Mucosa of rectum (tissue), 2 donors: Measurements from ENCODE around the gene FARP1.

ENCODE experiments used
- H3K27ac ChIP-seq, 2 donors: one replicate each; pipeline ENCODE4 v1.7.0; 2013; ENCODE audit warnings: inconsistent platforms in 2 of 2, low read depth in 2 of 2, low read length in 2 of 2
- H3K27me3 ChIP-seq, 2 donors: one replicate each; pipeline ENCODE4 v1.7.0; 2013; ENCODE audit warnings: low read length in 2 of 2; ENCODE audit not compliant: control insufficient read depth in 2 of 2, insufficient read depth in 2 of 2
- H3K36me3 ChIP-seq, 2 donors: one replicate each; pipeline ENCODE4 v1.7.0; 2013; ENCODE audit warnings: low read length in 2 of 2; ENCODE audit not compliant: control insufficient read depth in 2 of 2, insufficient read depth in 2 of 2
- H3K4me1 ChIP-seq, 2 donors: one replicate each; pipeline ENCODE4 v1.7.0; 2013; ENCODE audit warnings: low read length in 2 of 2, mild to moderate bottlenecking in 1 of 2; ENCODE audit not compliant: control insufficient read depth in 2 of 2, insufficient read depth in 2 of 2
- H3K4me3 ChIP-seq, 2 donors: one replicate each; pipeline ENCODE4 v1.7.0; 2013; ENCODE audit warnings: low read length in 2 of 2
- H3K9ac ChIP-seq, 2 donors: one replicate each; pipeline ENCODE4 v1.7.0; 2013; ENCODE audit warnings: low read length in 2 of 2, low read depth in 1 of 2, mild to moderate bottlenecking in 1 of 2
- H3K9me3 ChIP-seq, 2 donors: one replicate each; pipeline ENCODE4 v1.7.0; 2013; ENCODE audit warnings: low read length in 2 of 2; ENCODE audit not compliant: control insufficient read depth in 2 of 2
- donor health status: healthy.
- donor health status: Normal muscosa, but diverticular disease.

Gene FARP1

DNA sequence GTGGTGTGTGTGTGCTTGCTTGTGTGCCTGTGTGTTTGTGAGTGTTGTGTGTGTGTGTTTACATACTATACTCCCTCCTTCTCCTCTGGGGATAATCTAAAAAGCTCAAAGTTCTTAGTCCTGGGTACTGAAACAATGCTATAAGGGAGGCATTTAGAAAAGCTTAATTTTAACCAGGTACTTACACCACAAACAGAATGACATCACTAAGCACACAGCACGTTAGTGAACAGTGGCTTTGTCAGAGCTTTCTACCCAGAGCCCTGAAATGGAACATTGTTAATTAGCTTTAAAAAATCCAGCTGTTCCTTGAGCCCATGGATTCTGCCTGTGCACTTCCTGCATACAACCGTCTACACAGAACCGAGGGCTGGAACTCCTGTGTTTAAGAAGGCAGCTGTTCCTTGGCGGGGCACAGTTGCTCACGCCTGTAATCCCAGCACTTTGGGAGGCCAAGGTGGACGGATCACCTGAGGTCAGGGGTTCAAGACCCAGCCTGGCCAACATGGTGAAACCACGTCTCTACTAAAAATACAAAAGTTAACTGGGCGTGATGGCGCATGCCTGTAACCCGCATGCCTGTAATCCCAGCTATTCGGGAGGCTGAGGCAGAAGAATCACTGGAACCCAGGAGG, 103.8 kb downstream of the FARP1 start:
- Histone ChIP-seq H3K9ac (no peak overlapping the region), H3K27me3 (no peaks in the 10 kb centered on the region), H3K9me3 (no peaks in the 10 kb centered on the region), H3K4me1 (no peaks in the 10 kb centered on the region), H3K27ac (no peak overlapping the region), H3K36me3 (no peaks in the 10 kb centered on the region), H3K4me3 (no peak overlapping the region)

DNA sequence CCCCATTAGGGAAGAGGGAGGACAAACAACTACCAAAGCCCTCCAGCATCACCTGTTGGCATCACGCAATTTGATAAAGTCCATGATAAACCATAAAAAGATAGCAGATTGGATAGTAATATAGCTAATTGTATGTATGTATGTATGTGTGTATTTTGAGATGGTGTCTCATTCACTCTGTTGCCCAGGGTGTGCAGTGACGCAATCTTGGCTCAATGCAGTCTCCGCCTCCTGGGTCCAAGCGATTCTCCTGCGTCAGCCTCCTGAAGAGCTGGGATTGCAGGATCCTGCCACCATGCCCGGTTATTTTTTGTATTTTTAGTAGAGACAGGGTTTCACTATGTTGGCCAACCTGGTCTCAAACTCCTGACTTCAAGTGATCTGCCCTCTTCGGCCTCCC, 108.8 kb downstream of the FARP1 start:
- Histone ChIP-seq H3K9ac (no peak overlapping the region), H3K36me3 (no peaks in the 10 kb centered on the region), H3K27ac (no peak overlapping the region), H3K27me3 (no peaks in the 10 kb centered on the region), H3K4me3 (no peak overlapping the region), H3K4me1 (no peaks in the 10 kb centered on the region), H3K9me3 (no peaks in the 10 kb centered on the region)

DNA sequence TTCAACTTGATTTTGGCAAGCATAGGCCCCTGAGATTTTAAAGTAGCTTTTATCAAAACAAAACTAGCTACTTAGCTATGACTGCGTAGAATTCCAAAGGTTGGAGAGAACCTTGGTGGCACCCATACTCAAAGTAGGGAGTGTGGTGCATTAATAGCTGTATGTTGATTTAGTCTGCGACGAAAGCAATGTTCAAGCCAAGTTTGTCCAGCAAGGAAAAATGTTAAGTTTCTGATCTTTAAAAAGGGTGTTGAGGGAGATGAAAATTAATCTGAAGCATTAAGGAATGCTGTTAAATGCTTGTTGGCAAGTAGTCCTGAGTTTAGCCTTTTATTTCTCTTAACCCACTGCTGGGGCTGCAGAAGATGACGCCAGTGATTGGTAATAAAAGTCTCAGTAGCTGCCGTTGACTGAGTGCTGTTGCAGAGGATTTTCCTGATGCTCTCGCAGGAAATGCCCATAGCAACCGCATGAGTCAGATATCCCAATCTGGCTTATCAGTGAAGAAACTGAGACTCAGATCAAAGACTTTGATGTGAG, 110.1 kb downstream of the FARP1 start:
- Histone ChIP-seq H3K27me3 (no peaks in the 10 kb centered on the region), H3K9ac (no peak overlapping the region), H3K27ac (peak overlapping the region in 1 of 2 donors; percentile 1), H3K36me3 (no peaks in the 10 kb centered on the region), H3K4me1 (no peaks in the 10 kb centered on the region), H3K9me3 (no peaks in the 10 kb centered on the region), H3K4me3 (no peak overlapping the region)

DNA sequence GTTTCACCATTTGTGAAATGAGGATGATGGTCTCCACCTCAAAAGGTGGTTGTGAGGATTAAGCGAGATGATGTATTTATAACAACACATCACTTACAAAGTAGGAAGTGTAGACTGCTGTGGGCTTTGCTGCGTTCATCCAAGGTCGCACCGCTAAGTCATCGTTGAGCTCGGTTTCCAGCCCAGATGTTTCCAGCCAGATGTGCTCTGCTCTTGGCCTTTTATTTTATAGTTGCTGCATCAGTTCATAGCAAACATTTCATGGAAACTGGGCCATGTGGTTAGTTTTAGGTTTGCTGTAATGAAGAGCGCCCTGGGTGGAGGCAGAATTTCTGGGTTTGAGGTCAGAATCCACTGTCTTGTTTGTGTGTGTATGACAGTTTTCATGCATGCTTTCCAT, 110.6 kb downstream of the FARP1 start:
- Histone ChIP-seq H3K4me3 (no peak overlapping the region), H3K9me3 (no peaks in the 10 kb centered on the region), H3K9ac (no peak overlapping the region), H3K4me1 (no peaks in the 10 kb centered on the region), H3K27ac (no peak overlapping the region), H3K36me3 (no peaks in the 10 kb centered on the region), H3K27me3 (no peaks in the 10 kb centered on the region)

DNA sequence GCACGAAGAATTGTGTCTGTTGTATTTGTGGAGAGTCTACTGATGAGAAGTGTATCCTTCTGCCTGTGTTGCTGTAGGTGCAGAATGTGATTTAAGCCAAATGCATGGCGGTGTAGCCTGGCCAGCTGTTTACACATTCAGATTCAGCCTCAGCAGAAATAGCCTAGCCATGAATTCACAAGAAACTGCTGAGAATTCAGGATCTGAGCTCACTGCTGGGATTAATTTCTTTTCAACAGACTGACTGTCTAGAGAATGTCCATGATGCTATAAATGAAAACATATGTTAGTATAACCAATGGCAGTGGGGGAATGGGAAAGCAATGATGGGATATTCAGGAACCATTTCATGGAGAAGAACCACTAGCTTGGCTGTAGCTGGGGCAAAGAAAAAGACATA, 111.6 kb downstream of the FARP1 start:
- H3K27ac ChIP-seq, result no peak overlapping the region
- no peaks in the 10 kb centered on the region for H3K9me3 ChIP-seq

DNA sequence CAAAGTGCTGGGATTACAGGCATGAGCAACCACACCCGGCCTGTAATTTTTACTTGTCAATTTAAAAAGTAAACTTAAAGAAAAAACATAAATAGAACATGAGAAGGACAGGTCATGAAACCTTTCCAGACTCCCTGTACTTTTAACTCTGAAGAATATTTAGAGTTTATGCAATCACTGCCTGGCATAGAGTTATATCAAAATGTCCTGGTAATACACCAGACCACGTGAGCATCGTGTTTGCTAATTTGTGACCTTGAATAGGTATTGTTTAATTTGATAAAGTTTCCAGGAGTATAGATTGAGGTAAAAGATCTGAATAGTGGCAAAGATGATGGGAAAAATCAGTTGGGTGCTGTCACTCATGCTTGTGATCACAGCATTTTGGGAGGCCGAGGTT, 115.3 kb downstream of the FARP1 start:
- Histone ChIP-seq H3K36me3 (no peaks in the 10 kb centered on the region), H3K27ac (no peak overlapping the region), H3K4me3 (no peak overlapping the region), H3K4me1 (no peaks in the 10 kb centered on the region), H3K9ac (no peak overlapping the region), H3K9me3 (no peaks in the 10 kb centered on the region), H3K27me3 (no peaks in the 10 kb centered on the region)

More for the DNA sequence above, 111.6 kb downstream of the FARP1 start:
- no peak overlapping the region for H3K4me3 ChIP-seq
- H3K9ac ChIP-seq, result no peak overlapping the region
- no peaks in the 10 kb centered on the region for H3K36me3 ChIP-seq
- no peaks in the 10 kb centered on the region for H3K4me1 ChIP-seq
- H3K27me3 ChIP-seq, result no peaks in the 10 kb centered on the region

DNA sequence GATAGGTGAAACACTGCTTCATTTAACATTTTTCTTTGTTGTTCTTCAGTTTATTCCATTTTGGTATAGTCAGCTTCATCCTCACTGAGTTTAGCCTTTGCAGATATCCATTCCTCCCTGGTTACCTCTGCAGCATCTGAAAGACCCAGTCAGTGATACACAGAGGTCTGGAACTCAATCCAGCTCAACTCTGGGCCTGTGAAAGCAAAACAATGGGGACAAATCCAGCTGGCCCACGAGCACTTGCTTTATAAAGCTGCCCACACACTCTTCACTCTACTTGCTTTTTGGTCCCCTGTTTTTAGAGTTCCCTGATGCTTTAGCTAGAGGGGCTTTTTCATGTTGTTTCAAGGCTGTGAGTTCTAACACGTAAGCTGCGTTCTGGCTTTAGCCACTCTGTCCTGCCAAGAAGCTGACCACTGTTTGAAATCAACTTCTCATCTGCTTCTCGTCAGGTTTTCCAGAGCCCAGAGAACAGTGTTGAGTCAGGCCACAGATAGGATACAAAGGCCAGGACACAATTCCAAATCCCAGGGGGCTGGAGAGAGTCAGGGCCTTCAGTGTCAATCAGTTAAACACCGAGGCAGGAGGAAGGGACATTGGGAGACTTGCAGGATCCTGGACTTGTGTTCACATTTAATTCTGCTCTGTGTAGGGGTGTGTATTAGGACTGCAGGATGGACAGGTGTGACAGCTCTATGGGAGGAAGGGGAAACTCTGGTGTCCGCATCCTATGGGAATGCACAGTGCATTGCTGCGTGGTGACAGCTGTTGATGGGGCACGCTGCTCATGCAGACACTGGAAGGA, 117.7 kb downstream of the FARP1 start:
- H3K27ac ChIP-seq, result no peak overlapping the region
- no peak overlapping the region for H3K9ac ChIP-seq
- no peaks in the 10 kb centered on the region for H3K36me3 ChIP-seq
- H3K4me3 ChIP-seq, result no peak overlapping the region
- H3K9me3 ChIP-seq, result no peaks in the 10 kb centered on the region
- peaks cover 0 to 1% of the 10 kb centered on the region in 2 donors for H3K4me1 ChIP-seq
- H3K27me3 ChIP-seq, result no peaks in the 10 kb centered on the region

DNA sequence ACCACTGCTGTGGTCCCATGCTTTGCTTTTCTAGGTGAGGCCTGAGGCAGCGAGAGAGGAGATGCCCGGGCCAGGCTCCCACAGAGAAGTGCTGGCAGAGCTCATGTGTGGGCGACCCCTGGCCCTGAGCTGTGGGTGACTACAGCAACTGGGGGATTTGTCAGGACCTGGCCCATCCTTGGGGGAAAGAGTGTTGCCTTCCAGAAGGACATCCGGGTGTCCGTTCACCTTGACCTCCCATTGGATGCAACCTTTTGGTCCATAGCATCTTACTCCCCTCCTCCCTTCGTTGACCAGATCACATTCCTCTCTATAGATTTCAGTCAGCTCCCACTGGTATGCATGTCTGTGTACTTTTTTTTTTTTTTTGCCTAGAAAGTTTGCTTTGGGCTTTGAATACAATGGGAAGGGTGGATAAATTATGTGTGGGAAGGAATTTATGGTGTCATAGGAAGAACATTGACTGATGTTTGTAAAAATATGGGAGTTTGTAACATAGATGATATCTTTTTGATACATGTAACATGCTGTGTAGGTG, 118.3 kb downstream of the FARP1 start:
- Histone ChIP-seq H3K4me1 (peaks cover 6 to 8% of the 10 kb centered on the region in 2 donors), H3K9ac (no peak overlapping the region), H3K27me3 (no peaks in the 10 kb centered on the region), H3K9me3 (no peaks in the 10 kb centered on the region), H3K4me3 (no peak overlapping the region), H3K27ac (no peak overlapping the region), H3K36me3 (no peaks in the 10 kb centered on the region)

DNA sequence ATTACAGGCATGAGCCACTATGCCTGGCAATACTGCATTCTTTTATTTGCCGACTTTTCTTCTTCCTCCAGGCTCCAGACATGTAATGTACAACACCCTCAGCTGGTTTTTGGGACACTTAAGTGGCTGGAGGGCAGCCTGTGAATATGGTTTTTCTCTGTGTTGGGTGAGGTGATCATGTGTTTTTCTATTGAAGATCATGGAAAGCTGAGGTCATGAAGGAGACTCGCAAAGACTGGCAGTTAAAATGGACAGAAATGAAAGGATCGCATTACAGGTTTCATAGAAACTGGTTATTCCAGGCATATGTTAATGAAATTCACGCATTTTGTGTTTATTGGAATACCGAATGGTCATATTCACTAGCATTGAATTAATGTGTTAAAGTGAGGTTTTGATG, 119.4 kb downstream of the FARP1 start:
- Histone ChIP-seq H3K27me3 (no peaks in the 10 kb centered on the region), H3K9ac (no peak overlapping the region), H3K9me3 (no peaks in the 10 kb centered on the region), H3K4me1 (peaks cover 9 to 11% of the 10 kb centered on the region in 2 donors), H3K4me3 (no peak overlapping the region), H3K27ac (no peak overlapping the region), H3K36me3 (no peaks in the 10 kb centered on the region)

DNA sequence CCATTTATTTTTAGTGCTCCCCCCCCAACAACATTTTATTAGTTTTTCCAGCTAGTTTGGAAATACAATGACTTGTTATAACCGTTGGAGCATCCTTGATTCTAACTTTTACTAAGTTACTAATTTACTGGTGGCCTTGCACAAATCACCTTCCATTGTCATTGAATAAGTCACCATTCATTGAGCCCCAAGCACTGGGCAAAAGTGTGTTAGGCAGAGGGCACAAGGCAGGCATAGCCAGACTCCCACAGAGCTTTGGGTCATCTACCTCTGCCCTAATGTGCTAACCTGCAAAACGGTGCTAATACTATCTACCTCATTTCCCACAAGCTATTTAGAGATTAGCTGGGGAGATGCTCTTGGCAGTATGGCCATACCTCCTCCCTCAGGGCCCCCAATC, 120.9 kb downstream of the FARP1 start:
- Histone ChIP-seq H3K36me3 (no peaks in the 10 kb centered on the region), H3K9me3 (no peaks in the 10 kb centered on the region), H3K27me3 (no peaks in the 10 kb centered on the region), H3K9ac (no peak overlapping the region), H3K4me1 (peaks cover 14 to 16% of the 10 kb centered on the region in 2 donors), H3K4me3 (no peak overlapping the region), H3K27ac (no peak overlapping the region)
